Stimulated activated naive CD8-positive, alpha-beta T cell treated with anti-CD3 and anti-CD28 coated beads, Interleukin-15, Interleukin-2, amounts not matched to agents 100 U/mL and 50 U/mL, for 24 hours (primary cell): ENCODE data around the gene AUTS2.

Experiments
- ATAC-seq: fragments of 150-1000 bp; cut with Tn5 transposase; one replicate; pipeline ENCODE4 v1.10.0; 2021
- DNase-seq: peaks from one replicate; pipeline ENCODE4 v3.0.0; 2021

Gene AUTS2

DNA sequence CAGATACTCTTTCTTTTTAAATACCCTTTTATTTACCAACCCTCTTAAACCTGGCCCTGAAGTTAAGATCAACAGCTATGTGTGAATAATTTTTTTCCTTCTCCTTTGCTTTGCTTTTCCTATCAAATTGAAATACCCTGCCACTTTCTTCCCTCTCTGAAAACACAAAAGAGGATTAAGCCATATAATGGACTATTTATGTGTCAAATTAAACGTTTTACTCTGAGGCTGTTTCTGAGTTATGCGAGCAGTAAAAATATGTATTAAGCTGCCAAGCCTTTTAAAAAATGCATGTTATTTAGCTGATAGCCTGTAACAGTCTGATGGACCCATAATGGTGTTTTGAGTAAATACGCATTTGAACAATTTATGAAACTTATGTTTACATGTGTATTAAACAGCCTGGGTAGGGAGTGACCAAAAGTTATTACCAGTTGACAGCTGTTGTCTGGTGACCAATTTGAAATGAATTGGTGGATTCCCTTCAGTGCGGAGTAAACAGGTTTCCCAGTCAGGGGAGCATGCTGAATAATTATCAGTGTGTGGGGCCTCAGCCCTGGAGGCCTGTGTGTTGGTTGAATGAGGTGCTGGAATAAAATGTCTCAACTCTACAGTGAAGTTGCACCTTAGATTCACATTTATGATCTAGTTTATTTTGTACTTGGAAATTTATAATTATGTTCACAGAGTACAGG, 89.6 kb downstream of the AUTS2 start:
- no peak for ATAC-seq
- no peak for DNase-seq

DNA sequence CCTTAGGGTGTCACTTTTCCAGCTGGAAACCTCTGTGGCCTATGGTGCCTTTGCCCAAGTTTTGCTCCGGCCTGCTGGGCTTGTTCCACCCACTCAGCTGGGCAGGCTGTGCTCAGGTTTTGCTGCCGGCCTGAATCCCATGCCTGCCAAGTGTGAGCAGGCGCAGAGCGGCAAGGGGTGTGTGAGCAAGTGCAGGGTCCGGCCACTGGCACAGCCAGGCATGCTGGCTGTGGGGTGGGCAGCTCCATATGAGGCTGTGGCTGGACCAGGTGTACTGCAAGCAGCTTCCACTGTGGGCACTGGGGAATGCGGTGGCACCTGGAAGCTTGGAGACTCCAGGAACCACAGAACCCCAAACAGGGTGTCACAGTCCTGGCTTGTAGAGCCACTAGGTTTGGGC, 92.1 kb downstream of the AUTS2 start:
- ATAC-seq: no peak

GRCh38 chr7:69691327-69691726, 93.1 kb downstream of the AUTS2 start:
- DNase-seq (no peak), ATAC-seq (no peak)

More for the DNA sequence above, 92.1 kb downstream of the AUTS2 start:
- no peak for DNase-seq

- no peak for DNase-seq
- no peak for ATAC-seq
Observed at GRCh38 chr7:69691734-69692133, 93.5 kb downstream of the AUTS2 start.

DNA sequence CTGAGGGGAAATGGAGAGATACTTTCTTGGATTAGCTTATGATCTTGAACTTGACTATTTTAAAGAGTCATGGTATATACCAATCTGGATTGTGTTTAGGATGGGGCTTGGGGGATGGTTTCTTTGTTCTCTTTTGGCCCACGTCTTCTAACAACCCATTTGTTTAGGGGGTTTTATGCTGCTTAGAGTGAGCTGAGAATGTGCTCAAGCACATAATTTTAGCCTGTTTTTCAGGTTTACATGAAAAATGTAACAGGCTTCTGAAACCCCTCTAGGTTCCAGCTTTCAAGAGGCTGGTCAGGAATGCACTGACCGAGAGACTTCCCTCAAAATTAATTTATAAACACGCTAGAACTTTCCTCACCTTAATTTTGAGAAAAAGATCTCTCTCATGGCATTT, 94.3 kb downstream of the AUTS2 start:
- DNase-seq (no peak), ATAC-seq (no peak)

DNA sequence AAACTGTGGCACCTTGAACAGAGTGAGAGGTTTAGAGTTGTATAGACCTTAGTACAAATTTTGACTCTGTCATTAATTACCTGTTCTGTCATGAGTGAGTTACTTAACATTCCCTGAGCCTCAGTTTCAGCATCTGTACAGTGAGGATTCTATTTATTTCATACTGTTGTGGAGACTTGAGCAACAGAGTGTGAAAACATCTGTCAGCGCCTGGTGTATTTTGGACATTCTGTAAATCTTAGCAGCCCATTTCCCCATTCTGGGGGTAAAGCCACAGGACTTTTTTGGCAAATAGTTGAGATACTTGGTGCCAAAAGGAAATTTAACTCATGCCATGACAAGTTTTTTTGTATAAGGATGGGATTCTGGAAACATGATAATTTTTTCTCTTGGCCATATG, 94.8 kb downstream of the AUTS2 start:
- no peak for ATAC-seq
- no peak for DNase-seq

DNA sequence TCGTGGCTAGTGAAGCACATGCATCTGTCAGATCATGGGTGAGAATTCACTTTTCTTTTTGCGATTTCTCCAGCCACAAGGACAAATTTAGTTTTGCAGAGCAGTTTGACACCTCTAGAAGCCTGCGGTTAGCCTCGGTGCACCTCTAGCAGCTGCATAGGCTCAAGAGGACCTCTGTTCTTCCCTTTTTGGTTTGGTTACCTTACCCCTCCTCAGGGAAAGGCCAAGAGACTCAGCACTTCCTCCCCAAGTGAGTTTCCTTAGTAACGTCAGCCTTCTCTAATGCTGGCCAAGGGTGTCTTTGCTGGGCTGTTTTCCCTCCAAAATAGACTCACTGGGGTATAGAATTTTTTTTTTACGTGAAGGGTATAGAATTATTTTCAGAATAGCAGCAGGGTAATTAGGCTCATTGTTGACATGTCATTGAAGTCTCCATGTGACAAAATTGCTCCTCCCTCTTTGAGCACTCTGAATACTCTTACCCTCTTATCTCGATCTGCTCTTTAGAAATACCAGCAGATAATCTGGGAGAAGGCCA, 97.8 kb downstream of the AUTS2 start:
- ATAC-seq: no peak
- no peak for DNase-seq

DNA sequence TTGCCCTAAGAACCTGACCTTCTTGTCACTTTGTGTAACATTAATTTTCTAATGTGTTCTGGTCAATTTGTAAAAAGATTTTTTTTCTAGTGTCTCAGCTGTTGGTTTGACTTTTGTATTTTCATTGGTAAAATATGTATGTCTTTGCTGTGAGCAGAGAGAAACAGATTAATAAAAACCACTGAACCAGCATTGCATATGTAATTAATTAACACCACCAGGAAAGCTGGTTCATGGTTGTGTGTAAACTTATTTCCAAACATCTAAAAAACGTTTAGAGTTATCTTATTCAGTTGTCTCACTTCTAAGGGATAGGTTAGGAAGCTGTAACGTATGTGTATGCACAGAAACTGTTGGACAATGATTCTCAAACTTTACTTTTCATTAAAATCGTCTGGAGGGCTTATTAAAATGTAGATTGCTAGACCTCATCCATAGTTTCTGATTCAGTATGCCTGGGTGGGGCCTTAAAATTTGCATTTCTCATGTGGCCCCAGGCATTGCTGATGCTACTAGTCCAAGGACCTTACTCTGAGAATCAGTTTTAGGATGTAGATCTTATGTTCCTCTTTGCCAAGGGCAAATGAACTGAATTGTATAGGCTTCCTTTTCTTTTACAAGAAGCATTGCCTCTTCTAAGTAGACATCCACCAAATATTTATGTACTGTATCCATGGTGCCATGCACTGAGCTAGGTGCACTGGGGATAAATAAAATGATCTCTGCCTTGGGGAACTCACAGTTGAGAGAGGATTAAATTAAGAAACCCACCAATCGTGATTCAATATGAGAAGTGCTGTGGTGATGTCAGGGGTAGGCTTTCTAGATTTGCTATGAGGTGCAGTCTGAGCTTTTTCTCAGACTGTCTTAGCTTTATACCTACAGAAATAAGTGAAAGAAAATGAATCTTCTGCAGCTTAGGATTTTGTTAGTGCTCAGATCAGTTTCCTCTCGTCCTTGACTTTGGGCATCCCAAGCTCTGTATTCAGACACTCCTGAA, 98.7 kb downstream of the AUTS2 start:
- DNase-seq (no peak), ATAC-seq (no peak)

GRCh38 chr7:69698109-69698825, 100.0 kb downstream of the AUTS2 start:
- DNase-seq (no peak), ATAC-seq (no peak)

DNA sequence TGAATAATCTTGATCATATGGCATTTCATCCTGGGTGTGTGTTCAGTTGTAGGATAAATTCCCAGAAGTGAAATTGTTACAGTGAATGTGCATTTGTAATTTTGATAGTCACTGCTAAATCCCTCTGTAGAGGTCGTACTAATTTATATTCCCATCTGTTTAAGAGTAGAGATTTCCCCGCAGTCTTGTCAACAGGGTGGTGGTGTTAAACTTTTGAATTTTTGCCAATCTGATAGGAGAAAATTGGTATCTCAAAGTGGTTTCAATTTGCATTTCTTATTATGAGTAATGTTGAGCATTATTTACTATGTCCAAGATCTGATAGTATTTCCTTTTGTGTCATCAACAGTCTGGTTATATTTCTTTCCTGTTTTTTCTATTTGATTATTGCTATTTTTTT, 101.7 kb downstream of the AUTS2 start:
- DNase-seq (no peak), ATAC-seq (no peak)

- ATAC-seq (no peak), DNase-seq (no peak)
Observed at GRCh38 chr7:69700331-69700730, 102.1 kb downstream of the AUTS2 start.

- DNase-seq (no peak), ATAC-seq (no peak)
Observed at GRCh38 chr7:69701288-69701687, 103.0 kb downstream of the AUTS2 start.

GRCh38 chr7:69702357-69702756, 104.1 kb downstream of the AUTS2 start:
- ATAC-seq (no peak), DNase-seq (no peak)

DNA sequence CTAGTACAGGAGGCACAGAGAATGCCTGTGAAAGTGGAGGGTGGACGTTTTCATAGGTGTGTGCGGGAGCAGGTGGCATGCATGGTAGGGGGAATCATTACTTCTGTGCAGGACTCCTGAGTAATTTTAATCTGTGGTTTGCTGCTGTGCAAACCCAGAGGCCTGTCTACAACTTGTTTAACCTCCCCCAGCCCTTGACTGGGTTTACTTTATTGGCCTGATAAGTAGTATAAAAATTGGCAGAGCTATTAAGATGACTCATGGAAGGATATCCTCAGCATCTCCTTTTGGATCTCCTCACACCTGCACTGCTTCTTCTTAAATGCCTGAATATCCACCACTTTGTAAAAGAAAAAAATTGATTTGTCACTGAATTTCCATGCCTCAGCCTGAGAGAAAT, 104.8 kb downstream of the AUTS2 start:
- no peak for DNase-seq
- no peak for ATAC-seq

DNA sequence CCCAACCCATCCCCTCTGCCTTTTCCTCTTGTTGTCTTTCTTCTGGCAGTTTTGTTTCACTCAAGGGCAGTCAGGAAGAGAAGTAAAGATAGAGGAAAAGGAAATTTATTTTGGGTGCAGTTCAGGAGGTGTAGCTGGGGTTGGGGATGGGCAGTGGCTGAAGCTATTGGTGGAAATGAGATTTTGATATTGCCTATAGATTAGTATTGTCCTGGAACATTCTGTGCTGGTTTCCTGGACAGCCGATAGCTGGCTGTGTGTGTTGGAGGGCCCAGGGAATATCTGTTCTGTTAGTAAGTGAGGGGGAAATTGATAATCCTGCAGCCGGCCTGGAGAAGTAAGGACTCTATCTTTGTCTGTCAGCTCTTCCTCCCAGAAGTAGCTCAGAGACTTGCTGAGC, 107.8 kb downstream of the AUTS2 start:
- ATAC-seq (no peak), DNase-seq (no peak)

DNA sequence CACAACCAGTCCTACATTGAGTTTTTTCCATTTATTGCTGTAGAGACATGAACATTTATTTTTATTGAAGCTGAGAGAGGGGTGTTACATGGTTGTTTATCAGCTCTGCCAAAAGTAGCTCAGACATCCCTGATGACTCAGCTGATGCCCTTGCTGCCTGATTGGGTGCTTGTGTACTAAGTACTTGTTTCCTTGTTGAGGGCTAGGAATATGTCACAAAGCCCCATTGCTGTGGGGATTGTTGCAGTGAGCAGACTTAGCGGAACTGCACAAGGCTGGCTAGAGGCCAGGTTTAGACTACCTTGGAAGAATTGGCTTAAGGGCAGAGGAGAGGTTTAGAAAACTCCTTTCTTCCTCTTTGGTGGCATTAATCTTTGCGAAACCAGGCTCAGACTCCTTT, 110.6 kb downstream of the AUTS2 start:
- ATAC-seq: no peak

DNA sequence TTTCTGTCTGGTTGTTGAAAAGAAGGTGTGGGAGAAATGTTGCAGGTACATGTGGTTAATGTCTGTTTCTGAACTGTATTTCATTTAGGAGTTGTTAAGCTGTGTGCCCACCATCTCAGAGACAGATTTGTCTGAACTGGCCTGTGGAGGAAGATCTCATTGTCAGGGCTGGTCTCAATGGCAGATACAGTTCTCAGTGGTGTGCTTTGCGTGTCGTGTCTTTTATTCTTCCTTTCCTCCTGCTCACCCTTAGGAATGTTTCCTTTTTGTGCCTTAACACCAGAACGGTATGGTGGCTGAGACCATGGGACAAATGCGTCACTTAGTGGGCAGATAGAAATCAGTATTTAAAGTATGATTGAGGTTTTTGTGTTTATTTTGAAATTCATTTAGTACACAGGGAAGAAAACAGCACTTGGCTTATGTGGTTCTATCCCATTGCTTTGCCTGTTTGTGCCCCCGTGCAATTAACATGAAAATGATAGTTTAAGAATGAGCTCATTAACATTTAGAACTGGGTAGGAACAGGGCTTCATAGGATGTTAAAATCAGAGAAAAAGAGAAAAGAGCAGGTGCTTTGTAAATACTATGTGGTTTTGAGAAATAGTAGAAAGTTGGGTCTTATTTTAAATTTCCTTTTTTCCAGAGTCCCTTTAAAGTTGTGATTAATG, 112.6 kb downstream of the AUTS2 start:
- ATAC-seq (no peak), DNase-seq (no peak)

More for the DNA sequence above, 110.6 kb downstream of the AUTS2 start:
- DNase-seq: no peak

DNA sequence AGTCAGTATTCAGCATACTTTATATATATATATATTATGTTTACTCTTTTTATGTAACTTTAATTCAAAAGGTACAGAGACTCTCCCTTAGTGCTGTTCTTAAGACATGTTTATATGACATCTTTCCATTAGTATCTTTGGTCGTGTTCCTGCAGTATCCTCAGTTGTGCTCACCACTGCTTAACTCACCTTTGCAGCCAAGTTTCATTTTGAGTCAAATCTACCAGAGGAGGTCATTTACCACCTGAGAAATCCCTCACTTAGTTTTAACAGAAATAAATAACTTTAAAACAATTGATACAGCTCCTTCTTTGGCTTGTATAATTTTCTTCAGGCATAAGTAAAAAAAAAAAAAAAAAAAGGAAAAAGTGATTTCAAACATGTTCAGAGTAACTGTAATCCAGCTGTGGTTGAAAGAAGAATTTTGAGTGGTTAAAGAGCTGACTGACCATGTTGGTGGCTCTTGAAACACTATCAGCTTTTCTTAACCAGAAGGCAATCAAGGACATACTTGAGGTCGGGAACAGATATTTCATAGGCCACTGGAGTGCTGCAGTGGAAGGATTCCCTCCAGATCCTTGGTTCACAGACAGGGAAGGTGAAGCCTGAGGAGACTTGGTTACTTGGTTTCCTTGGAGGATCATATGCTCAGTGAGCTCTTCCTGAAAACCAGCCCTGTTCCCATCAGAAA, 116.8 kb downstream of the AUTS2 start:
- DNase-seq (no peak), ATAC-seq (no peak)

DNA sequence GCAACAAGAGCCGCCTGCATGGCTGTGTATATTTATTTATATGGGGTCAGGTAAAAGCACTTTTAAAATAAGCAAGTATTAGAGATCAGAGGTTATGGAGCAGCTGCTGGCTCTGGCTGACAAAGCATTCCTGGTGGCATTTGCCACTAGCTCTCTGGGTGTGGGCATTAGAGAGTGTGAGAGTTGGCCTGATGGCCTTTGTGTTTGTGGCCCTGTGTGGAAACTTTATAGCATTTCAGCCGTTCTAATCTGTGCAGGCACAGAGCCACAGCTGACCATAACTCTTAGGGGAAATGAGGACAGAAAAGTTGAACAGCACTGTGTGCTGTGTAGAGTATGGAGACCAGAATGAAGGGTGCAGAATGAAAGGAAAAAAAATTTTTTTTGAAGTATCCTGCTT, 118.9 kb downstream of the AUTS2 start:
- no peak for ATAC-seq
- DNase-seq: no peak

DNA sequence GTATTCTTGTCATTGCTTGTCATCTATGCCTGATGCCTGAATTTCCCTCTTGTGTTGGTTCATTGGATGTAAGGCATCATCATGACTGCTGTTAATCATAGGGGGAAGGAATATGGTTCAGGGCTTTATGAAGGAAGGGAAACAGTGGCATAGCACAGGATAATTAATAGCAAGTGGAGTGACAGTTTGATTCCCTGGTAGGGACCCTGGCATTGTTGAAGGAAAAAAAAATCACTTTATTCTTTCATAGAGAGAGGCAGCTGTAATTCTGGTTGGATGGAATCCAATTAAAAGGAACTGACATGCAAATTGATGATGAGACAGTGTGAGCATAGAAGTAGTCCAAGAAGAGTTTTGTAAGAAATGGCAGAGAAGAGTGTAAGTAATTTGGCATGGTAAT, 121.4 kb downstream of the AUTS2 start:
- DNase-seq (no peak), ATAC-seq (no peak)

DNA sequence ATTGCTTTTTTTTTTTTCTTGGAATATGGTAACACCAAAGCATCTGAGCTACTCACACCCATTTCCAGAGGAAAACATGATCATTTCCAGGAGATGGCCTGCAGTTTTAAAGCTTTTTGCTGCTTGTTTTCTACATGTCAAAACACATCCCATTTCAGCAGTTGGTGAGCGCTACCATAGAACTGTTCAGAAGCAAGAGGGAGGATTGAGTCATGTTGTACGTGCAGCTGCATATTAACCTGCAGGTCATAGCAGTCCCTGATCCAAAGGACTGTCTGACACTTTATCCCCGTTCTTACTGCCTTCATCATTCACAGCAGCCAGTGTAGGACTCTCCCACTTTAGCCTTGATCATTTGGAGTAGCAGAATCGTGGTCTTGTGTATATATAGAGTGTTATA, 124.6 kb downstream of the AUTS2 start:
- DNase-seq: no peak
- no peak for ATAC-seq
